Esophagus (tissue), 2 donors: ENCODE results near the gene NDUFB2. TPM values are rescaled to one million over a fixed set of nuclear protein-coding genes. Genes with fewer than 3 reads are reported as not detected.

ENCODE experiments used
- H3K27ac ChIP-seq, 2 donors: one replicate each; pipeline ENCODE4 v1.5.1; 2013; ENCODE audit warnings: low read depth in 2 of 2, mild to moderate bottlenecking in 2 of 2, inconsistent platforms in 1 of 2, low read length in 1 of 2, moderate library complexity in 1 of 2
- H3K27me3 ChIP-seq, 2 donors: one replicate each; pipeline ENCODE4 v1.6.1; 2013; ENCODE audit warnings: low read length in 2 of 2, control low read depth in 1 of 2, mild to moderate bottlenecking in 1 of 2; ENCODE audit not compliant: insufficient read depth in 2 of 2, control insufficient read depth in 1 of 2
- H3K36me3 ChIP-seq, 2 donors: one replicate each; pipeline ENCODE4 v1.6.1; 2013; ENCODE audit warnings: low read length in 1 of 2; ENCODE audit not compliant: control insufficient read depth in 2 of 2, insufficient read depth in 2 of 2
- H3K4me1 ChIP-seq, 2 donors: one replicate each; pipeline ENCODE4 v1.6.1; 2013; ENCODE audit warnings: low read length in 1 of 2; ENCODE audit not compliant: control insufficient read depth in 2 of 2, insufficient read depth in 2 of 2
- H3K4me3 ChIP-seq, 2 donors: one replicate each; pipeline ENCODE4 v1.5.1; 2013; ENCODE audit warnings: low read length in 2 of 2, mild to moderate bottlenecking in 2 of 2, low read depth in 1 of 2, moderate library complexity in 1 of 2
- H3K9me3 ChIP-seq, 2 donors: one replicate each; pipeline ENCODE4 v1.6.1; 2013; ENCODE audit warnings: mild to moderate bottlenecking in 2 of 2, low read depth in 1 of 2, low read length in 1 of 2, moderate library complexity in 1 of 2; ENCODE audit not compliant: control insufficient read depth in 2 of 2, insufficient read depth in 1 of 2
- WGBS, 2 donors: extraction: QIAGEN DNeasy Blood & Tissue Kit; methylation state at CpG; one replicate each; pipeline ENCODE4 v1.1.7; 2013; 5-methylcytosine and 5-hydroxymethylcytosine counted together
- polyA plus RNA-seq, 2 donors: library from polyadenylated mRNA; stranded (reverse); fragments of 200-250 nt; gene quantifications; one replicate each; pipeline ENCODE4 v1.2.3, GENCODE V29; 2013
- donor health status: healthy with polysubstance abuse.
- donor health status: Bipolar disorder and iron deficiency.

NDUFB2 gene
- polyA plus RNA-seq, 2 donors, result 152 to 292 TPM

- WGBS, 2 donors, result 89 to 90% methylated on average over 6 of the region's 6 CpGs
- H3K4me1 ChIP-seq, result no peaks in the 10 kb centered on the region
- no peaks in the 10 kb centered on the region for H3K27me3 ChIP-seq
- no peak overlapping the region for H3K4me3 ChIP-seq
- no peak overlapping the region for H3K27ac ChIP-seq
- H3K36me3 ChIP-seq, result no peaks in the 10 kb centered on the region
- H3K9me3 ChIP-seq, result no peaks in the 10 kb centered on the region
These were observed 49.0 kb downstream of the NDUFB2 start for GRCh38 chr7:140745266-140746058.

GRCh38 chr7:140746751-140747150, 50.2 kb downstream of the NDUFB2 start:
- Histone ChIP-seq H3K27ac (no peak overlapping the region), H3K4me3 (no peak overlapping the region), H3K27me3 (no peaks in the 10 kb centered on the region), H3K9me3 (no peaks in the 10 kb centered on the region), H3K4me1 (no peaks in the 10 kb centered on the region), H3K36me3 (no peaks in the 10 kb centered on the region)
- WGBS, 2 donors, result 93 to 100% methylated on average over 2 of the region's 2 CpGs

GRCh38 chr7:140752533-140752932, 56.0 kb downstream of the NDUFB2 start:
- H3K36me3 ChIP-seq, result no peaks in the 10 kb centered on the region
- no peaks in the 10 kb centered on the region for H3K9me3 ChIP-seq
- H3K27me3 ChIP-seq, result no peaks in the 10 kb centered on the region
- H3K27ac ChIP-seq, result no peak overlapping the region
- H3K4me3 ChIP-seq, result no peak overlapping the region
- no peaks in the 10 kb centered on the region for H3K4me1 ChIP-seq
- WGBS, 2 donors, result 86 to 93% methylated on average over 1 of the region's 1 CpG

GRCh38 chr7:140754506-140754905, 58.0 kb downstream of the NDUFB2 start:
- H3K27ac ChIP-seq, result no peak overlapping the region
- peaks cover 0 to 2% of the 10 kb centered on the region in 2 donors for H3K36me3 ChIP-seq
- H3K4me1 ChIP-seq, result no peaks in the 10 kb centered on the region
- no peaks in the 10 kb centered on the region for H3K9me3 ChIP-seq
- WGBS, 2 donors, result 72 to 76% methylated on average over 3 of the region's 3 CpGs
- no peak overlapping the region for H3K4me3 ChIP-seq
- H3K27me3 ChIP-seq, result no peaks in the 10 kb centered on the region

Other genes with a start within 250 kb of the NDUFB2 start
- gene MKRN1, start 217.2 kb upstream of the NDUFB2 start, polyA plus RNA-seq, result 10 to 100 TPM; 35.5 to 38.1 TPM
- gene DENND2A, start 55.9 kb upstream of the NDUFB2 start, polyA plus RNA-seq, result 1 to 10 TPM; 1.2 to 1.5 TPM
- 10 to 100 TPM in 1 of 2 donors, 1 to 10 TPM in 1; 9.2 to 14.8 TPM for gene ADCK2, start 23.8 kb upstream of the NDUFB2 start, polyA plus RNA-seq
- gene BRAF, start 228.2 kb downstream of the NDUFB2 start, polyA plus RNA-seq, result 1 to 10 TPM; 4.2 to 7.6 TPM